Natural killer cell (primary cell): ENCODE results near the gene SCYL3. TPM values are rescaled to one million over a fixed set of nuclear protein-coding genes. Genes with fewer than 3 reads are reported as not detected.

Experiments
- ATAC-seq, 3 donors: fragments of 150-1000 bp in 2 of 3; fragments of 200-7000 bp in 1 of 3; cut with Tn5 transposase; 1 replicate in 1 of 3; 2 replicates in 2 of 3; pipeline ENCODE4 v1.10.0; 2021; ENCODE audit warnings: mild to moderate bottlenecking in 2 of 3, moderate library complexity in 2 of 3
- DNase-seq, 2 donors: peaks; one replicate each; pipeline versions ENCODE4 v3.0.0 to v3.0.0-alpha.2; 2013 to 2021; ENCODE audit warnings: mixed read lengths in 1 of 2
- H3K27ac ChIP-seq: one replicate; pipeline ENCODE4 v1.5.1; 2013; ENCODE audit warnings: mild to moderate bottlenecking, low read length
- H3K27me3 ChIP-seq: one replicate; pipeline ENCODE4 v1.6.1; 2013; ENCODE audit warnings: low read length; ENCODE audit not compliant: control insufficient read depth, insufficient read depth
- H3K36me3 ChIP-seq: one replicate; pipeline ENCODE4 v1.6.1; 2013; ENCODE audit warnings: low read length; ENCODE audit not compliant: control insufficient read depth, insufficient read depth
- H3K4me1 ChIP-seq: one replicate; pipeline ENCODE4 v1.6.1; 2013; ENCODE audit warnings: low read length; ENCODE audit not compliant: control insufficient read depth, insufficient read depth
- H3K4me3 ChIP-seq: one replicate; pipeline ENCODE4 v1.5.1; 2013; ENCODE audit warnings: low read length
- H3K9me3 ChIP-seq: one replicate; pipeline ENCODE4 v1.6.1; 2013; ENCODE audit warnings: low read length; ENCODE audit not compliant: control insufficient read depth, insufficient read depth
- H3K27ac Mint-ChIP-seq, 2 donors: one replicate each; pipeline ENCODE4 v1.8.0; 2022; ENCODE audit warnings: mild to moderate bottlenecking in 2 of 2, mixed read lengths in 2 of 2, moderate library complexity in 1 of 2
- H3K27me3 Mint-ChIP-seq, 2 donors: one replicate each; pipeline ENCODE4 v1.8.0; 2022; ENCODE audit warnings: low read depth in 2 of 2, mixed read lengths in 2 of 2
- H3K36me3 Mint-ChIP-seq: one replicate; pipeline ENCODE4 v1.8.0; 2022; ENCODE audit warnings: mixed read lengths
- H3K4me1 Mint-ChIP-seq, 2 donors: one replicate each; pipeline ENCODE4 v1.8.0; 2022; ENCODE audit warnings: mixed read lengths in 2 of 2
- H3K4me3 Mint-ChIP-seq: one replicate; pipeline ENCODE4 v1.8.0; 2022; ENCODE audit warnings: mild to moderate bottlenecking, moderate library complexity, mixed read lengths
- H3K9me3 Mint-ChIP-seq, 2 donors: one replicate each; pipeline ENCODE4 v1.8.0; 2022; ENCODE audit warnings: mixed read lengths in 2 of 2
- WGBS: methylation state at CpG from one replicate; pipeline ENCODE4 v1.1.7; 2013; ENCODE audit warnings: missing lambda C conversion rate; ENCODE audit not compliant: insufficient coverage; 5-methylcytosine and 5-hydroxymethylcytosine counted together
- intact Hi-C: fragments of 100-400 bp; cut with micrococcal nuclease; formaldehyde crosslinking; loops from one replicate; pipeline ENCODE4 v1.14.2; 2022
- total RNA-seq, 4 donors: library from RNA; stranded (reverse); fragments of 120-200 nt in 1 of 4; gene quantifications; one replicate each; pipeline versions ENCODE4 v1.2.3 to v1.2.4, GENCODE V29; 2013 to 2022
- TF ChIP-seq, protein P1 (sequence below): fragments of 200-600 bp; IDR thresholded peaks from one replicate; pipeline ENCODE4 v1.8.0; 2022; ENCODE audit warnings: antibody characterized with exemption

The SCYL3 gene, protein sequence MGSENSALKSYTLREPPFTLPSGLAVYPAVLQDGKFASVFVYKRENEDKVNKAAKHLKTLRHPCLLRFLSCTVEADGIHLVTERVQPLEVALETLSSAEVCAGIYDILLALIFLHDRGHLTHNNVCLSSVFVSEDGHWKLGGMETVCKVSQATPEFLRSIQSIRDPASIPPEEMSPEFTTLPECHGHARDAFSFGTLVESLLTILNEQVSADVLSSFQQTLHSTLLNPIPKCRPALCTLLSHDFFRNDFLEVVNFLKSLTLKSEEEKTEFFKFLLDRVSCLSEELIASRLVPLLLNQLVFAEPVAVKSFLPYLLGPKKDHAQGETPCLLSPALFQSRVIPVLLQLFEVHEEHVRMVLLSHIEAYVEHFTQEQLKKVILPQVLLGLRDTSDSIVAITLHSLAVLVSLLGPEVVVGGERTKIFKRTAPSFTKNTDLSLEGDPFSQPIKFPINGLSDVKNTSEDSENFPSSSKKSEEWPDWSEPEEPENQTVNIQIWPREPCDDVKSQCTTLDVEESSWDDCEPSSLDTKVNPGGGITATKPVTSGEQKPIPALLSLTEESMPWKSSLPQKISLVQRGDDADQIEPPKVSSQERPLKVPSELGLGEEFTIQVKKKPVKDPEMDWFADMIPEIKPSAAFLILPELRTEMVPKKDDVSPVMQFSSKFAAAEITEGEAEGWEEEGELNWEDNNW
- 10 to 100 TPM in 1 of 3 donors, 1 to 10 TPM in 2; 6.0 to 12.3 (median 7.0) TPM for total RNA-seq
- 31.9 TPM for total RNA-seq (2013)

GRCh38 chr1:169893645-169894423 lies at the start of gene SCYL3:
Gene SCYL3, minus strand, starts transcription at chr1:169893896. Its CDS starts 5,056 bp downstream, at chr1:169888840.
- H3K9me3 ChIP-seq, result no peaks in the 10 kb centered on the region
- no peaks in the 10 kb centered on the region for H3K9me3 Mint-ChIP-seq
- H3K27me3 ChIP-seq, result no peaks in the 10 kb centered on the region
- H3K4me1 Mint-ChIP-seq, result peaks cover 46 to 49% of the 10 kb centered on the region in 2 donors
- DNase-seq, result peak; percentile 84 to 96
- H3K36me3 Mint-ChIP-seq, result no peaks in the 10 kb centered on the region
- under 1% methylated on average over 48 of the region's 52 CpGs for WGBS
- peak within 1 kb of the TSS; percentile 91 for H3K27ac ChIP-seq
- peak within 1 kb of the TSS; percentile 94 for H3K4me3 Mint-ChIP-seq
- peaks cover 8 to 12% of the 10 kb centered on the region in 2 donors for H3K27me3 Mint-ChIP-seq
- intact Hi-C loops, result loop anchor here (1.0 to 5.0 kb wide), 7 partner anchors 99 to 1957 kb away; partner anchors contain the start of genes DCAF6, GORAB, KIFAP3 and METTL13
- H3K4me1 ChIP-seq, result peaks cover 20% of the 10 kb centered on the region
- TF ChIP-seq, protein P1, sequence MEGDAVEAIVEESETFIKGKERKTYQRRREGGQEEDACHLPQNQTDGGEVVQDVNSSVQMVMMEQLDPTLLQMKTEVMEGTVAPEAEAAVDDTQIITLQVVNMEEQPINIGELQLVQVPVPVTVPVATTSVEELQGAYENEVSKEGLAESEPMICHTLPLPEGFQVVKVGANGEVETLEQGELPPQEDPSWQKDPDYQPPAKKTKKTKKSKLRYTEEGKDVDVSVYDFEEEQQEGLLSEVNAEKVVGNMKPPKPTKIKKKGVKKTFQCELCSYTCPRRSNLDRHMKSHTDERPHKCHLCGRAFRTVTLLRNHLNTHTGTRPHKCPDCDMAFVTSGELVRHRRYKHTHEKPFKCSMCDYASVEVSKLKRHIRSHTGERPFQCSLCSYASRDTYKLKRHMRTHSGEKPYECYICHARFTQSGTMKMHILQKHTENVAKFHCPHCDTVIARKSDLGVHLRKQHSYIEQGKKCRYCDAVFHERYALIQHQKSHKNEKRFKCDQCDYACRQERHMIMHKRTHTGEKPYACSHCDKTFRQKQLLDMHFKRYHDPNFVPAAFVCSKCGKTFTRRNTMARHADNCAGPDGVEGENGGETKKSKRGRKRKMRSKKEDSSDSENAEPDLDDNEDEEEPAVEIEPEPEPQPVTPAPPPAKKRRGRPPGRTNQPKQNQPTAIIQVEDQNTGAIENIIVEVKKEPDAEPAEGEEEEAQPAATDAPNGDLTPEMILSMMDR, result no peak
- no peaks in the 10 kb centered on the region for H3K36me3 ChIP-seq
- ATAC-seq, result peak; percentile 84 to 95 (median 87)
- peak within 1 kb of the TSS; percentile 100 for H3K27ac Mint-ChIP-seq
- H3K4me3 ChIP-seq, result peak within 1 kb of the TSS; percentile 94

GRCh38 chr1:169941982-169942830 lies 48.5 kb upstream of the SCYL3 start:
- Mint-ChIP-seq H3K9me3 (no peaks in the 10 kb centered on the region), H3K4me3 (no peak overlapping the region)

More at GRCh38 chr1:169941982-169942830, 48.5 kb upstream of the SCYL3 start:
- no peaks in the 10 kb centered on the region for H3K27me3 Mint-ChIP-seq
- H3K4me1 ChIP-seq, result no peaks in the 10 kb centered on the region
- no peak overlapping the region for H3K27ac ChIP-seq
- no peaks in the 10 kb centered on the region for H3K27me3 ChIP-seq
- DNase-seq (no peak), ATAC-seq (no peak)
- peaks cover 8% of the 10 kb centered on the region for H3K36me3 ChIP-seq
- TF ChIP-seq, protein P1, result no peak
- H3K36me3 Mint-ChIP-seq, result no peaks in the 10 kb centered on the region
- intact Hi-C loops, result no loop called here
- H3K4me3 ChIP-seq, result no peak overlapping the region
- H3K9me3 ChIP-seq, result no peaks in the 10 kb centered on the region
- no peaks in the 10 kb centered on the region for H3K4me1 Mint-ChIP-seq
- 100% methylated on average over 2 of the region's 2 CpGs for WGBS
- H3K27ac Mint-ChIP-seq, result no peak overlapping the region
